Measurements from ENCODE around the gene VAV2.
A peak's percentile ranks its signal among the peaks of the same experiment; 100 is the strongest.

VAV2 gene

DNA sequence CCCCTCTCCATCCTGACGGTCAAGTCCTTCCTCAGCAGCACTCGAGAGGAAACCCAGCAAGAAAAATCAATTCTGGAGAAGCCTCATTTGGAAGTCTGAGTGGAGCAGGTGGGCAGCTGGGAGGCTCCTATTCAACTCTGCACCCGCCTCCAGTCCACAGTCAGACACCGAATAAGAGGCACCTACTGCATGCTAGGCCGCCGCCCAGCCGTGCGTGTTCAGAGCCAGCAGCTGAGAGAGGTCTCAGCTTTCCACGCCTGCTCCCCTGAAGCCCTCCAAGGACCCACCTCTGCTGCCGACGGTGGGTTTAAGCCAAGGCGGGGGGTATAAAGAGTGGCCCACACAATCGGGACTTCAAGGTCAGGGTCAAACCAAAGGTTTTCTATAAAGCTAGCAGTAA, 41.9 kb downstream of the VAV2 start:
- DNase-seq: no peak

DNA sequence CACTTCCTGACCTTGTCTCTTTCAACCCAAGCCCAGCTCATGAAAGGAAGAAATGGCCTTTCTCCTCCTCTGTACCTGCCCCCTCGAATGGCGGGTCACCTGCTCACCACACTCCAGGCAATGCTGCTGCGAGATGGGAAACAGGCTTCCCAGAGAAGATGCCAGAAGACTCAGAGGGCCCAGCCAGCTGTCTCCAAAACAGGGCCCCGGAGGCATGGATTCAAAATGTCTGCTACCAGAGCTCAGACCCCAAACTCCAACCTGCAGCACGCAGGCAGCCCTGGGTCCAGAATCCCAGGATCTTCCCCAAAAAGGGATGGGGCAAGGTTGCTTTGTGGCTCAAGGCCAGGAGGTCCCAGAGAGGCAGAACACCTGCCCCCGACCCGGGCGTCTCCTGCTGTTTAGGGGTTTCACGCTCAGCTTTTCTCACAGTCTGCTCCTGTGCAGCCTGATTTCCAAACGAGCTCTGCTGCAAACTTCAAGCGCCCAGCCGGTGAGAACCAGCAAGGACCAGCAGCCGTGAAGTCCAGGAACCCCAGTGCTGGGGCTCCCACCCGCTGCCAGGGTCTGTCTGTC, 42.5 kb downstream of the VAV2 start:
- no peak for DNase-seq

DNA sequence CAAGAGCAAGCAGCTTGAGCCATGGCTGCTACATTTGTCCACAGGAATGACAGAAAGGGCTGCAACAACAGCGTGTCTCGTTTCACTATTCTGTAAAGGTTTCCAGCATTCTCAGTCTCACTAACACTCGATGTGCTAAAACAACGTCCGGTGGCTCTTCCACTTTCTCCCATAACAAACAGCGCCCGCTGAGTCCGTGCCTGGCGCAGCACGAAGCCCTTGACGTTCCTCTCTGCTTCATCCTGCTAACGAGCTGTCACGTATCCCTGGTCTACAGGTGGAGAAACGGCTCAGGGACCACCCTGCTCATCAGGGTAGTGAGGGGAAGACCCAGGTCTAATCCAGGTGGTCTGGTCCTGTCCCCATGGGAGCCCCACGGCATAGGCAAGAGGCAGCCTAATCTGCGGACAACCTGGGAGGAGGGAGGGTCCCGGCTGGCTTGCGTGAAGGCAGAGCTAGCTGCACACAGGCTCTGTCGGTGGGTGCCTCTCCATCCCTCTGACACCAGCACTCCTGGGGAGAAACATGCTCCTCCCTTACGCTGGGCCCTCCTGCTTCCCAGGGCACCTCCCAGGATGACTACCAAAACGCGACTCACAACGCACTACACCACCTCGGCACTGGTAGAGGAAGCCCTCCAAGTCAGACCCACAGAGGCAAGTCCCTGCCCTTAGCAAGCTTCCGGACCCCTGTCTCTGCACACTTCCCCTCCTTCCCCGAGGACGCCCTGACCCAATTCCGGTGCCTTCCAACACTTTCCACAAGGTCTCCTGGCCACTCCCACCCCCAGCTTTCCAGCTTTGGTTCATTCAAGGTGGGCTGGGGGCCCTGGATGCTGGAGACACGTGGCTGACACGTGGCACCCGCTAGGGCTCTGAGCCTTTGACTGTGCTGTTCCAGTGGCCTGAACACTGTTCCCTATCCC, 43.3 kb downstream of the VAV2 start:
- no peak for DNase-seq

- no peak for DNase-seq
Measured at GRCh38 chr9:133948131-133948530, 44.0 kb downstream of the VAV2 start.

DNA sequence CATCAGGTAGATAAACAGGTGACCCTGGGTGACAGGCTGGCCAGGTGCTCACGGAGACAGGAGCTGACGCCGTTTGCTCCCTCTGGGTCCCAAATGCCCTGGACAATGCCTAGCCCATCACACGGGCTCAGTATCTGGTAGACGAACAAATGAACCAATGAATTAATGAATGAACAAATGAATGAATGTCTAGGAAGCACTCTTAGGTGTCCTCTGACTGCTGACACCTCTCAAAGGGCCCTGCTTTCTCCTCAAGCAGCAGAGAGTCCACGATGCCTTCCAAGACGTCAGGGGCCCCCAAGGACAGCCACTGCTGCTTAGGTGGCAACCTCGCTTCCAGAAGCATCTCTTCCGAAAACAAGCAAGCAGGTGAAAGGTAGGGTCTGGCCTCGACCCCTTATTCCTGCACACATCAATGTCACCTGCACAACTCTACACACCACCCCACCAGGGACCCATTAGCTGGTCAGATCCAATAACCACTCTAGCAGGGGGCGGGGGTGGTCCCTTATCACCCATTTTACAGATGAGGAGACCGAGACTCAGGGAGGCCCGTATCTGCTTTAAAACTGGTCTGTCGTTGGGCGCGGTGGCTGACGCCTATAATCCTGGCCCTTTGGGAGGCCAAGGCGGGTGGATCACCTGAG, 45.2 kb downstream of the VAV2 start:
- no peak for DNase-seq

- no peak for DNase-seq
Measured at GRCh38 chr9:133945977-133946753, 46.0 kb downstream of the VAV2 start.

- peak; percentile 30 for DNase-seq
Measured at GRCh38 chr9:133945314-133945975, 46.7 kb downstream of the VAV2 start.

DNA sequence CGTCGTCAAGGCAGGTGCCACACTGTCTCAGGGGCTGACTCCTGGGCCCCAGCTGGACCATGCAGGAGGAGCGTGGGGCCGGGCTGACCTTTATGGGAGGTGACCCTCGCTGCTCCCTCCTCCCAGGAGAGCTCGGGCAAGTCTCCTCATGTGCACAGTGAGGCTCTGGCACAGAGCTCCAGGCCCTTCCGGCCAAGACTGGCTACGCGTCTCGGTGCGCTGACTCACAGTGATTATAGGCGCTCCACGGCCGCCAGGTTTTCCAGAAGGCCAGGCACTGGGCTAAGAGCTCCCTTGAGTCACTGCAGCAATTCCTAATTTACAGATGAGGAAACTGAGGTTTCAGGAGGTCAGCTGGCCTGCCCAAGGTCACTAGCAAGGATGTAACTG, 47.4 kb downstream of the VAV2 start:
- DNase-seq: no peak

DNA sequence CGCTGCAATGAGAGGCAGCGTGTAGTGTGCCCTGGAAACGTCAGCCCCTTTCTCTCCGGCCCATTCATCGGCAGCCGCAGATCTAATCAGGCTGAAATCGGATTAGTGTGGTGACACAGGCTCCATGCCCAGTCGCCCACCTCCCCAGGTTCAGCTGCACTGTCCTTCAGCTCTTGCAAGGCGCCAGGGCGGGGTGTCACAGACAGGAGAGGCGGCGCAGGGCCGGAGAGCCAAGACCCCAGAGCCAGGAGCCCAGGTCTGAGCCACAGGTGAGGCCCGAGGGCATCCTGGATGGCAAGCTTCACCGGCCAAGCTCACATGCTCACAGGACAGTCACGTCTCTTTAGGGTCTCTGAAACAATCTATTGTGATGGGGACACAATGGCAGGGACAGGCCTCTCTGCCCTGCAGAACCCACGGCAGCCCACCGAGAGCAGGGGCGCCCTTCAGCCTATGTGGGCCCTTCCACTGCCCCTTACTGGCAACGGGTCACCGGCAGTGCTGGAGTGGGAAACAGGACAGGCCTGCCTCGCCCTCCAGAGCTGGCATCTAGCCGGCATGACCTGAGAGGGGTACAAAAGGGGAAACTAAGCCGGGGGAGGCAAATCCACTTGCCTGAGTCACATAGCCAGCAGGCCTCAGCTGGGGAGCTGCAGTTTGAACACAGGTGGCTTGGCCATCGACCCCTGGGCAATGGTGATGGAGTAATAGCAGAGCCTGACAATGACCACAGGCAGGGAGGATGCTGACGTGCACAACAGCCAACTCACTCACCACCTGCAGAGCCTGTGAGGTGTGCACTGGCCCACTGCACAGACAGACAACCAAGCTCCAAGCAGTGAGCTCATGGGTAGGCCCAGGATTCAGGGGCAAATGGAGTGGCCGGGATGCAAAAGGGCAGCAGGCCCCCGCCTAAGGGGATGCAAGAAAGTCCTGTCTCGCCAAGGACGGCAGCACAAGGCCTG, 48.1 kb downstream of the VAV2 start:
- no peak for DNase-seq

- no peak for DNase-seq
Measured at GRCh38 chr9:133943036-133943780, 48.9 kb downstream of the VAV2 start.

GRCh38 chr9:133942206-133942975, 49.7 kb downstream of the VAV2 start:
- DNase-seq: no peak

- no peak for DNase-seq
Measured at GRCh38 chr9:133939845-133940244, 52.3 kb downstream of the VAV2 start.

- DNase-seq: no peak
Measured at GRCh38 chr9:133939171-133939785, 52.8 kb downstream of the VAV2 start.

DNA sequence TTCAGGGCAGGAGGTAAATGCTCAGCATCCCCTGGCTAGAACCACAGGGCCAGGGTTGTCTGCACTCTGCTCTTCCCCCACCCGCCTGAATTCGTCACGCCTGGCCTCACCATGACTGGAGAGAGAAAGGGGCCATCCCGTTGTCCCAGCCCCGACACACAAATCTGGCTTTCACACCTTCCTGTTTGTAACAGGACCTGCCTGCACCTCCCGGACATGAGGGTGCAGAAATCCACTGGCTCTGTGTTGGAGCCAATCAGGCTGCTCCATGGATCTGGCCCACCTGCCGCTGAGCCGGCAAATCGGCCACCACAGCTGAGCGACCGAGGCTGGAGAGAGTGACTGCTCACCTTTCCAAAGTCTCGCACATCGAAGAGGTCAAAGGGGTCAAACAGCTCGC, 53.4 kb downstream of the VAV2 start:
- DNase-seq: no peak

DNA sequence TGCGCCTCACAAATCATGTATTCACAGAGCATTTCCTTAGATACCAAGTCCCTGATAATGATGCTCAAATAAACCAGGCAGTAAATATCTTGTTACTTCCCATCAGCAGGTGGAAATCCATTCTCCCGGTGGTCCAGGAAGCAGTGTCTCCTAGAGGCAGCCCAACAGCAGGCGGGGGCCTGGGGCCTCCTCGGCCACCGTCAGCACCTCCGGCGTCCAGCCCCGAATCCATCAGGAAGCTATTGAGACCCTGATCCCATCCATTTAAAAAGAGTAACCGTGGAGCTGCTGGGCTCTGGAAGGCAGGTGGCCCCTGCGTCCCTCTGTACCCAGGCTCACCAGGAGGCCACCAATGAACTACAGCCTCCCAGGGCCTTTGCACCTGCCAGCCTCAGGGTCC, 54.0 kb downstream of the VAV2 start:
- DNase-seq: no peak

DNA sequence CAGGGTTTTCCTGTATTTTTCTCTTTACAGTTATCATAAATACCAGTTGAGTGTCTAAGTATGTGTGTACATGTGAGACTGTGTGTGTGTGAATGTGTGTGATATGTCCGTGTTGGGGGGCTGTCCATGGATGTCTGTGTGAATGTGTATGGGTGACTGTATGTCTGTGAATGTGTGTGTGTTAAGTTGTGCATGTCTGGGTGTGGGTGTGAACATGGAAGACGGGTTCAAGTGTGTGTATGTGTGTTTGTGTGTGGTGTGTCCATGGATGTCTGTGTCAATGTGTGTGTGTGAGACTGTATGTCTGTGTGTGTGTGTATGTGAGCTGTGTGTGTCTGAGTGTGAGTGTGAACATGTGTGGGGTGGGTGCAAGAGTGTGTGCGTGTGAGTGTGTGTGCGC, 55.0 kb downstream of the VAV2 start:
- DNase-seq: no peak

DNA sequence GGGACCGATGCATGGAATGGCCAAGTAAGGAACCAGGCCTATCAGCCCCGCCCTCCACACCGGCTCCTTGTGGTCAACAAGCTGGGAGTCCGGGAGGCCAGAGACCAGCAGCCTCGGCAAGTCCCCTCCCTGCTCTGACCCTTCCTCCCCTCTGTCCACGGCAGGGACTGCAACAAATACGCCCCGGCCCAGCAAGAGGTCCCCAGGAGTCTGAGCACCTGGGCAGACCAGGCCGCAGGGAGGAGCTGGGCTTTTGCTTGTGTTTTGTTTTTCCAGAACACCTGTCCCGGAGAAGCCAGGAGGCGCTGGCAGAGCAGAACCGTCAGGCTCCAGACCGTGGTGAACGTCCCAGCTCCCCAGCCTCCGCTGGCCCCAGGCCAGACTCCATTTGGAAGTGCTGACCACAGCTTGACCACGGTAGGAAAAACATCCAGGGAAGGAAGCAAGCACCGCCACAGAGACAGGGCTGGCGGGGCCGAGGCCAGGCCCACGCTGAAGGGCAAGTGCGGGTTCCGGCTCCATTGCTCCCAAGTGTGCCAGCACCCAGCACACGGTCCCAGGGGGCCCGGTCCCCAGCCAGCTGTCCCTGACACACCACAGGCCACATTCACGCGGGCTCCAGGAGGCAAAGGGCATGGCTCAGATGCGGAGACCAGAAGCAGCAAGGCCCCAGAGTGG, 56.7 kb downstream of the VAV2 start:
- DNase-seq: no peak

DNA sequence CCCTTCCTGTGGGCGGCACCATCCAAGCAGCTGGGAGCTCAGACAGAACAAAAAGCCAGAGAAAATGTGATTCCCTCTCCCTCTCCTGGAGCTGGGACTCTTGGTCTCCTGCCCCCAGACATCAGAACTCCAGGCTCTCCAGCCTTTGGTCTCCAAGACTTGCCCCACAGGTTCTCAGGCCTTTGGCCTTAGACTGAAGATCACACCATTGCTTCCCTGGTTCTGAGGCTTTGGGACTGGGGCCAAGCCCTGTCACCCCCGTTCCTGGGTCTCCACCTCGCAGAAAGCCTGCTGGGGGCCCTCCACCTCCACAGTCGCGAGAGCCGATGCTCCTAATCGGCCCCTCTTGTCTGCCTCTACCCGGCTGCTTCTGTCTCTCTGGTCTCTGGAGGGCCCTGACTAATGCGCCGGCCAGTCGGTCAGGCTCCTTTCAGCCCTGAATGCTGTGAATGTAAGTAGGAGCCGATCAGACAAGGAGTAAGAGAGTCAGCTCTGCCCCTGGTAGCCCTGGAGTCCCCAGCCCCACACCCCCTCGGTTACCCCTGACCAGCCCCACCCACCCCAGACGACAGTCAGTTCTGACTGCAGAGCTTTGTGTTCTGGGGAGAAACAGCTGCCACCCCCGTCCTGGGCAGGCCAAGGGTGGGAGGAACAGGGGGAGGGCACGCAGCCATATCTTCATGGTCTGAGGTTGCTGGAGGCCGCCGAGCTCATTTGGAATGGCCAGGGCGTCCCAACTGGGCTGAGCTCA, 57.5 kb downstream of the VAV2 start:
- DNase-seq: no peak
